BLaER1 treated with 17β-estradiol and CSF1 and Interleukin-3, amounts not matched to agents 10 nM and 100 nM (cell line): ENCODE data around the gene FAM161B.
"Not testable (repeated sequence)": the region's sequence is repeated elsewhere in the genome, so short reads cannot be mapped to it uniquely, and the experiment has no call there.

Experiments used
- H3K27ac ChIP-seq, 11 experiments: shearing (Covaris generic); formaldehyde crosslinking; 2 replicates each; pipeline ENCODE4 v1.8.1; 2022
- H3K27me3 ChIP-seq, 11 experiments: shearing (Covaris generic); formaldehyde crosslinking; 2 replicates each; pipeline ENCODE4 v1.8.1; 2022
- H3K36me3 ChIP-seq, 11 experiments: shearing (Covaris generic); formaldehyde crosslinking; 2 replicates each; pipeline ENCODE4 v1.8.1; 2022
- H3K4me1 ChIP-seq, 10 experiments: shearing (Covaris generic); formaldehyde crosslinking; 2 replicates each; pipeline ENCODE4 v1.8.1; 2022
- H3K4me2 ChIP-seq, 11 experiments: shearing (Covaris generic); formaldehyde crosslinking; 2 replicates each; pipeline ENCODE4 v1.8.1; 2022
- H3K4me3 ChIP-seq, 10 experiments: shearing (Covaris generic); formaldehyde crosslinking; 2 replicates each; pipeline ENCODE4 v1.8.1; 2022
- H3K9ac ChIP-seq, 11 experiments: shearing (Covaris generic); formaldehyde crosslinking; 2 replicates each; pipeline ENCODE4 v1.8.1; 2022
- H3K9me3 ChIP-seq, 11 experiments: shearing (Covaris generic); formaldehyde crosslinking; replicated peaks in 1 of 11; 2 replicates each; pipeline ENCODE4 v1.8.1; 2022
- H4K20me1 ChIP-seq, 11 experiments: shearing (Covaris generic); formaldehyde crosslinking; 2 replicates each; pipeline ENCODE4 v1.8.1; 2022
- Cebpa-rat ChIP-seq, 11 experiments: shearing (Covaris generic); IDR thresholded peaks; 2 replicates each; pipeline ENCODE4 v1.8.1; 2022

FAM161B gene

GRCh38 chr14:73945159-73945670 is 4.7 kb downstream of the FAM161B start:
- no peak for TF ChIP-seq Cebpa-rat (IDR thresholded peaks at IDR 0.05)
- peaks cover 21 to 65% (median 40%) of the 10 kb centered on the region in 10 experiments for H3K4me1 ChIP-seq
- H4K20me1 ChIP-seq: no peaks in the 10 kb centered on the region
- H3K9me3 ChIP-seq: no peaks in the 10 kb centered on the region
- H3K4me3 ChIP-seq: no peak overlapping the region
- H3K27ac ChIP-seq: peak overlapping the region in 2 of 11 experiments; percentile 74 to 76; a peak in 3 of 22 replicates
- no peaks in the 10 kb centered on the region; a peak in 1 of 22 replicates for H3K27me3 ChIP-seq
- no peak overlapping the region for H3K9ac ChIP-seq
- H3K4me2 ChIP-seq: peak overlapping the region in 2 of 11 experiments; percentile 86 to 87; a peak in 2 of 22 replicates
- no peaks in the 10 kb centered on the region; a peak in 2 of 22 replicates for H3K36me3 ChIP-seq

- Histone ChIP-seq H3K9ac (peak overlapping the region in 2 of 11 experiments; percentile 18 to 35; a peak in 2 of 22 replicates), H3K36me3 (no peaks in the 10 kb centered on the region; a peak in 3 of 22 replicates), H3K4me2 (peak overlapping the region in 9 of 11 experiments; percentile 28 to 91 (median 80); a peak in 17 of 22 replicates), H3K9me3 (no peaks in the 10 kb centered on the region), H3K27me3 (no peaks in the 10 kb centered on the region), H3K4me3 (no peak overlapping the region), H4K20me1 (no peaks in the 10 kb centered on the region), H3K27ac (peak overlapping the region in 9 of 11 experiments; percentile 28 to 76 (median 64); a peak in 14 of 22 replicates), H3K4me1 (peaks cover 20 to 65% (median 41%) of the 10 kb centered on the region in 10 experiments)
- no peak for TF ChIP-seq Cebpa-rat (IDR thresholded peaks at IDR 0.05)
Measured at GRCh38 chr14:73944432-73945158, 5.3 kb downstream of the FAM161B start.

- H3K9ac ChIP-seq: peak overlapping the region in 6 of 11 experiments; percentile 33 to 53 (median 46); a peak in 11 of 22 replicates
- peaks cover 20 to 58% (median 42%) of the 10 kb centered on the region in 10 experiments for H3K4me1 ChIP-seq
- H3K4me3 ChIP-seq: 0 out of 20 replicates have a peak overlapping the region, but pooled peaks of 2 of the 10 experiments have one; percentile 10 to 22
- peak overlapping the region; percentile 30 to 76 (median 64); a peak in 17 of 22 replicates for H3K27ac ChIP-seq
- peak; percentile 76 to 99 (median 95); a peak in 20 of 22 replicates for TF ChIP-seq Cebpa-rat (IDR thresholded peaks at IDR 0.05)
- peak overlapping the region in 10 of 11 experiments; percentile 46 to 91 (median 76); a peak in 20 of 22 replicates for H3K4me2 ChIP-seq
- no peaks in the 10 kb centered on the region for H4K20me1 ChIP-seq
- peaks cover 0 to 10% (median 0%) of the 10 kb centered on the region in 11 experiments; a peak in 4 of 22 replicates for H3K36me3 ChIP-seq
- H3K9me3 ChIP-seq: no peaks in the 10 kb centered on the region
- H3K27me3 ChIP-seq: no peaks in the 10 kb centered on the region
Measured at GRCh38 chr14:73943083-73943482, 6.8 kb downstream of the FAM161B start.

- H4K20me1 ChIP-seq: no peaks in the 10 kb centered on the region
- no peaks in the 10 kb centered on the region for H3K9me3 ChIP-seq
- H3K9ac ChIP-seq: peak overlapping the region in 8 of 11 experiments; percentile 9 to 55 (median 44); a peak in 14 of 22 replicates
- peaks cover 20 to 58% (median 42%) of the 10 kb centered on the region in 10 experiments for H3K4me1 ChIP-seq
- no peaks in the 10 kb centered on the region for H3K27me3 ChIP-seq
- H3K36me3 ChIP-seq: peaks cover 0 to 19% (median 2%) of the 10 kb centered on the region in 11 experiments; a peak in 9 of 22 replicates
- TF ChIP-seq Cebpa-rat (IDR thresholded peaks at IDR 0.05): no peak
- H3K4me3 ChIP-seq: peak overlapping the region in 1 of 10 experiments; percentile 22; a peak in 3 of 20 replicates
- H3K27ac ChIP-seq: peak overlapping the region in 10 of 11 experiments; percentile 51 to 76 (median 65); a peak in 21 of 22 replicates
- H3K4me2 ChIP-seq: peak overlapping the region in 10 of 11 experiments; percentile 46 to 91 (median 76); a peak in 19 of 22 replicates
Measured at GRCh38 chr14:73942180-73942579, 7.7 kb downstream of the FAM161B start.

- Histone ChIP-seq H3K4me1 (peaks cover 0 to 20% (median 12%) of the 10 kb centered on the region in 10 experiments; a peak in 16 of 20 replicates), H3K9me3 (no peaks in the 10 kb centered on the region), H3K4me2 (no peak overlapping the region), H3K36me3 (peaks cover 29 to 68% (median 40%) of the 10 kb centered on the region in 11 experiments), H3K4me3 (no peak overlapping the region), H3K9ac (no peak overlapping the region), H4K20me1 (peaks cover 0 to 20% (median 4%) of the 10 kb centered on the region in 11 experiments; a peak in 5 of 22 replicates), H3K27me3 (no peaks in the 10 kb centered on the region), H3K27ac (no peak overlapping the region)
- TF ChIP-seq Cebpa-rat (IDR thresholded peaks at IDR 0.05): no peak
Measured at GRCh38 chr14:73937012-73937411, 12.9 kb downstream of the FAM161B start.

- peaks cover 0 to 16% (median 9%) of the 10 kb centered on the region in 10 experiments; a peak in 16 of 20 replicates for H3K4me1 ChIP-seq
- TF ChIP-seq Cebpa-rat (IDR thresholded peaks at IDR 0.05): no peak
Measured at GRCh38 chr14:73936548-73936947, 13.3 kb downstream of the FAM161B start.

GRCh38 chr14:73935666-73936065 is 14.2 kb downstream of the FAM161B start:
- Histone ChIP-seq H3K27me3 (no peaks in the 10 kb centered on the region), H3K4me1 (peaks cover 0 to 13% (median 7%) of the 10 kb centered on the region in 10 experiments; a peak in 14 of 20 replicates), H3K9me3 (no peaks in the 10 kb centered on the region), H4K20me1 (peaks cover 0 to 20% (median 4%) of the 10 kb centered on the region in 11 experiments; a peak in 8 of 22 replicates), H3K27ac (no peak overlapping the region), H3K9ac (no peak overlapping the region), H3K36me3 (peaks cover 43 to 81% (median 54%) of the 10 kb centered on the region in 11 experiments), H3K4me2 (no peak overlapping the region), H3K4me3 (no peak overlapping the region)
- TF ChIP-seq Cebpa-rat (IDR thresholded peaks at IDR 0.05): no peak

More at GRCh38 chr14:73936548-73936947, 13.3 kb downstream of the FAM161B start:
- Histone ChIP-seq H3K27me3 (no peaks in the 10 kb centered on the region), H3K4me3 (no peak overlapping the region), H4K20me1 (peaks cover 0 to 20% (median 4%) of the 10 kb centered on the region in 11 experiments; a peak in 7 of 22 replicates), H3K36me3 (peaks cover 34 to 73% (median 45%) of the 10 kb centered on the region in 11 experiments), H3K4me2 (no peak overlapping the region), H3K9ac (no peak overlapping the region), H3K9me3 (no peaks in the 10 kb centered on the region), H3K27ac (no peak overlapping the region)

- H3K4me2 ChIP-seq: no peak overlapping the region
- H3K36me3 ChIP-seq: peaks cover 98 to 100% (median 100%) of the 10 kb centered on the region in 11 experiments
- no peaks in the 10 kb centered on the region for H3K27me3 ChIP-seq
- H3K4me3 ChIP-seq: no peak overlapping the region
- H3K9ac ChIP-seq: no peak overlapping the region
- H3K9me3 ChIP-seq: no peaks in the 10 kb centered on the region
- H3K4me1 ChIP-seq: no peaks in the 10 kb centered on the region
- H4K20me1 ChIP-seq: peaks cover 0 to 51% (median 21%) of the 10 kb centered on the region in 11 experiments; a peak in 10 of 22 replicates
- TF ChIP-seq Cebpa-rat (IDR thresholded peaks at IDR 0.05): no peak
- H3K27ac ChIP-seq: no peak overlapping the region
Measured at GRCh38 chr14:73924337-73924736, 25.6 kb downstream of the FAM161B start.

GRCh38 chr14:73919457-73919856 is 30.4 kb downstream of the FAM161B start:
- peaks cover 0 to 71% (median 35%) of the 10 kb centered on the region in 11 experiments; a peak in 15 of 22 replicates for H4K20me1 ChIP-seq
- H3K27me3 ChIP-seq: not testable (repeated sequence)

More at GRCh38 chr14:73919457-73919856, 30.4 kb downstream of the FAM161B start:
- not testable (repeated sequence) for H3K9ac ChIP-seq, H3K4me2 ChIP-seq, H3K27ac ChIP-seq, H3K4me1 ChIP-seq, H3K4me3 ChIP-seq, H3K9me3 ChIP-seq
- peaks cover 96 to 100% (median 99%) of the 10 kb centered on the region in 11 experiments for H3K36me3 ChIP-seq
